Subcutaneous adipose tissue (tissue), 4 donors: ENCODE measurements around the gene JAK3. TPM values are rescaled to one million over a fixed set of nuclear protein-coding genes. Genes with fewer than 3 reads are reported as not detected.

Source experiments
- total RNA-seq, 4 donors: library from RNA; depleted of rRNA; stranded (reverse); fragments of >200 nt; gene quantifications; one replicate each; pipeline ENCODE4 v1.1.0, GENCODE V29; 2016
- TF ChIP-seq, protein P1 (sequence below): fragments of 450-650 bp; IDR thresholded peaks from one replicate; pipeline ENCODE4 v1.5.1; 2016; ENCODE audit warnings: low read depth, mild to moderate bottlenecking, control low read depth, antibody characterized with exemption, moderate library complexity

The JAK3 gene
- total RNA-seq: 1 to 10 TPM; 2.3 to 5.1 (median 3.9) TPM

DNA sequence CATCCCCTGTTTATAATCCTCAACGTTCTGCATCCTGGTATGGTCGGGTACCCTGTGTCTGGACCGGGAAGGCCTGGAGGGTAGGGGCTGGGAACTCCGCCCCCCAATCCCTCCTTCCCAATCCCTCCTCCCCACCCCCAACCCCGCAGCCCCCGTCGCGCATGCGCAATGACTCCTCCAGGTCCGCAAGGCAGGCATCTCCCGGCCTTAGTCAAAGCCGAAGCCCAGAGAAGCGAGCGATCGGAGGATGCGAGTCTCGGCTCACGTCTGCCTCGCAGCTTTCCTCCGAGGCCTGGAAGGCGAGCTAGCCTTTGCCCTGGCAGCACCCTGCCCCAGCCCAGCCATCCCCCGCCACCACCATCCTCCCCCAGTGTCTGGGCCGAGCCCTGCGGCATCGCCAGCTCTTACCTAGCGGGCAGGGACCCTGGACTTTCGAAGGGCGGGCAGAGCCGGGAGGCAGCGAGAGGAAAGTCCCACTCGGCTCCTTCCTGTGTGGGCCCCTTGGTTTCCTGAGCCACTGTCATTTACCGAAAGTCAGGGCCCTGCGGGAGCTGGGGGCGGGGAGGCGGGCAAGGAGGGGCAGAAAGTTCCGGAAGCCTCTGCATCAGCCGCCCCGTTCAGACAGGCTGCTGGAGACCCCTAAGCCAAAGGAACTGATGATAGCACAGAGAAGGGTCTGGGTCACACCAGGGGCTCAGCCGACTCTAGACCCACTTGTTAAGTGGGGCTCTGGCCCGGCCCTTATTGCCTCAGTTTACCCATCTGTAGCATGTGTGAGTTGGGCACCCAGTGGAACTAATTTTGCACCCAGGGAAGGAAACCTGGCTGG is at the start of gene JAK3:
Gene JAK3 (minus strand): TSS at position 445 of the 829 bp plus-strand sequence. CDS start 3,565 bp downstream, outside the sequence.
- TF ChIP-seq, protein P1, sequence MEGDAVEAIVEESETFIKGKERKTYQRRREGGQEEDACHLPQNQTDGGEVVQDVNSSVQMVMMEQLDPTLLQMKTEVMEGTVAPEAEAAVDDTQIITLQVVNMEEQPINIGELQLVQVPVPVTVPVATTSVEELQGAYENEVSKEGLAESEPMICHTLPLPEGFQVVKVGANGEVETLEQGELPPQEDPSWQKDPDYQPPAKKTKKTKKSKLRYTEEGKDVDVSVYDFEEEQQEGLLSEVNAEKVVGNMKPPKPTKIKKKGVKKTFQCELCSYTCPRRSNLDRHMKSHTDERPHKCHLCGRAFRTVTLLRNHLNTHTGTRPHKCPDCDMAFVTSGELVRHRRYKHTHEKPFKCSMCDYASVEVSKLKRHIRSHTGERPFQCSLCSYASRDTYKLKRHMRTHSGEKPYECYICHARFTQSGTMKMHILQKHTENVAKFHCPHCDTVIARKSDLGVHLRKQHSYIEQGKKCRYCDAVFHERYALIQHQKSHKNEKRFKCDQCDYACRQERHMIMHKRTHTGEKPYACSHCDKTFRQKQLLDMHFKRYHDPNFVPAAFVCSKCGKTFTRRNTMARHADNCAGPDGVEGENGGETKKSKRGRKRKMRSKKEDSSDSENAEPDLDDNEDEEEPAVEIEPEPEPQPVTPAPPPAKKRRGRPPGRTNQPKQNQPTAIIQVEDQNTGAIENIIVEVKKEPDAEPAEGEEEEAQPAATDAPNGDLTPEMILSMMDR: no peak

GRCh38 chr19:17893766-17894165 is 46.0 kb upstream of the JAK3 start:
- TF ChIP-seq, protein P1: no peak

DNA sequence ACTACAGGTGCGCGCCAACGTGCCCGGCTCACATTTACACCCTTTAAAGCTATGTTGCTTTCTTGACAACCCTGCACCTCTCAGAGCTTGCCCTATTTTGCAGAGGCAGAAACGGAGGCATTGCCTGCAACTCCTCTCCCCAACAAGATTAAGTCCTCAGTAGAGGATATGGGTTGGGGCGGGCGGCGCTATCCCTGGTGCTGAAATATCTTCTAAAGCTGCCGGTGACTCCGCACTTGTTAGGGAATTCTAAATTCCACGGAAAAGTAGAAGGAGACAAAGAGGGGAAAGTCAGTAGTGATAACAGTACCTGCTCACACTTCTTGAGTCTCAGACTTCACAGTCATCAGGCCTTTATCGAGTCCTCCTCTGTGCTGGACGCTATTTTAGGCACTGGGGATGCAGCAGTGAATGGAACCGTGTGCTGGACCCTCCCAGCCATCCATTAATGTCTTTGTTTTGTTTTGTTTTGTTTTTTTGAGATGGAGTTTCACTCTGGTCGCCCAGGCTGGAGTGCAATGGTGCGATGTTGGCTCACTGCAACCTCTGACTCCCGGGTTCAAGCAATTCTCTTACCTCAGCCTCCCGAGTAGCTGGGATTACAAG is 41.9 kb upstream of the JAK3 start:
- TF ChIP-seq, protein P1: no peak

GRCh38 chr19:17888260-17888659 is 40.5 kb upstream of the JAK3 start:
- TF ChIP-seq, protein P1: no peak

- TF ChIP-seq, protein P1: no peak
These were observed 38.7 kb upstream of the JAK3 start for GRCh38 chr19:17886515-17886914.

DNA sequence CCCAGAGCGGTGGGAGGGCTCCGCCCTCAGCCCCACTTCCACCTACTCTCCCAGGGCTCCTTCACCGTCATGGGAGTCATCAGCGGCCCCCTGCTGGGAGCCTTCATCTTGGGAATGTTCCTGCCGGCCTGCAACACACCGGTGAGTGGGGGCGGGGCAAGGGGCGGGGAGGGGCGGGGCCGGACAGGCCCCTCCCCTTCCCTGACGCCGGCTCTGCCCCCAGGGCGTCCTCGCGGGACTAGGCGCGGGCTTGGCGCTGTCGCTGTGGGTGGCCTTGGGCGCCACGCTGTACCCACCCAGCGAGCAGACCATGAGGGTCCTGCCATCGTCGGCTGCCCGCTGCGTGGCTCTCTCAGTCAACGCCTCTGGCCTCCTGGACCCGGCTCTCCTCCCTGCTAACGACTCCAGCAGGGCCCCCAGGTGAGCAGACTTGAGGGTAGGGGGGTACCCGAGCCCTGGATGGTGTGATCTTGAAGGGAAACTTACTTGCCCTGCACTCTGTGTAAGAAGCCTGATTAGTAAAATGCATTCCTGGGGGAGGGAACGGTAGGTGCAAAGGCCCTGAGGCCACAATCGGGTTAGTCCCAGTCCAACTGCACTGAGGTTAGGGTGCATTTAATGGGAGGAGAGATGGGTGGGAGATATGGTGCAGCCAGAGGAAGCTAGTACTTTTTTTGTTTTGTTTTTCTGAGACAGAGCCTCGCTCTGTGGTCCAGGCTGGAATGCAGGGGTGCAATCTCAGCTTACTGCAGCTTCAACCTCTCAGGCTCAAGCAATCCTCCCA is 36.0 kb upstream of the JAK3 start:
- TF ChIP-seq, protein P1: no peak

DNA sequence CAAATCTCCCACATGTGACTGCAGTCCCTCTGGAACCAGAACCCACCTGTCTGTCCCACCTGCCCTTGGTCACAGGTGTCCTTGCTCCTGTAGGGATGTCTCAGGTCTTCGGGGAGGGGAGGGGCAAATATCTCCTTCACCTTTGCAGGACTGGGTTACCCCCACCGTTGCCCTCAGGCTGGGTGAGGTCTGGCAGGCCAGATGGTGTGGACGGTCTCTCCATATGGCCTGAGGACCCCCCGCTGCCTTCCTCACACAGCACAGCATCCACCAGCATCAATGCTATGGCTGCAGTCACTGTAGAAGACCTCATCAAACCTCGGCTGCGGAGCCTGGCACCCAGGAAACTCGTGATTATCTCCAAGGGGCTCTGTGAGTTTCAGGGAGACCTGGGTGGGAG is 33.9 kb upstream of the JAK3 start:
- TF ChIP-seq, protein P1: no peak
